AG08395 (cell line): Measurements from ENCODE around the gene RBBP8NL.
"Not testable (repeated sequence)": the region's sequence is repeated elsewhere in the genome, so short reads cannot be mapped to it uniquely, and the experiment has no call there.

Source experiments
- DNase-seq: peaks from one replicate; pipeline ENCODE4 v3.0.0; 2012; ENCODE audit warnings: mixed read lengths, low spot score

The RBBP8NL gene

GRCh38 chr20:62374331-62375152, 52.8 kb downstream of the RBBP8NL start:
- DNase-seq: no peak

DNA sequence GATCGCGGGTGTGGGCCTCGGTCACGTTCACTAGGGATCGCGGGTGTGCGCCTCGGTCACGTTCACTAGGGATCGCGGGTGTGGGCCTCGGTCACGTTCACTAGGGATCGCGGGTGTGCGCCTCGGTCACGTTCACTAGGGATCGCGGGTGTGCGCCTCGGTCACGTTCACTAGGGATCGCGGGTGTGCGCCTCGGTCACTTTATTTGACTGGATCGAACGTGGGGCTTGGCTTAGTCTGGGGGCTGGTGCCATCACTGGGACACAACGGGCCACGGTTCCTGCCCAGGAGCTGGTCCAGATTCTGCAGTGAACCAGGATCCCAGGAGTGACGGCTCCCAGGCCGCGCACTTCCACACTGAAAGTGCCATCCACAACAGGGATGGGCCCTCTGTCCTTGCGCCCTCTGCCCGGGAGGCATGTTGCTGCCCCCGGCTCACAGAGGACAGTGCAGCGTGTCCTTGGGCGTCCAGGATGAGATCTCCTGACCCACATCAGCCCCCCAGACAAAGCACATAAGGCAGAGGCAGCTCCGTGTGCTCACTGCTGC, 53.6 kb downstream of the RBBP8NL start:
- not testable (repeated sequence) for DNase-seq

- DNase-seq: no peak
Measured at GRCh38 chr20:62372042-62372993, 55.0 kb downstream of the RBBP8NL start.

DNA sequence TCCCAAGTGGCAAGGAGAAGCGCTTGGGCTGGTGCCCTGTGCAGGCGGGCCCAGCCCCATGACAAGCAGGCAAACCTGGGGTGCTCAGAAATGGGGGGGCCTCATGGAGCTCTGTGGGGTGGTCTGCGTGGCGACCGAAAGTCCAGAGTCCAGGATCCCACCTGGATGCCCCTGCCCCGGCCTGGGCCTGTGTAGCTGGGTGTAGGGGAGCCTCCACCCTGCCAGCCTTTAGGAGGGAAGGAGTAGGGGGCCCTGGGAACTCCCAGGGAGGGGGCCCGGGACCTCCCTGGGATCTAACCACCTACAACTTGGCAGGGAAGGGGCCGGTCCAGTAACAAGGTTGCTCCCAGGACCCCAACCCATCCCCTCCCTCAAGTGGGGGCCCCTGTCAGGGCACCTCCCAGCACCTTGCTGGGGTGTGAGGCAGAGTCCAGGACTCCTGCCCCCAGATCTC, 55.7 kb downstream of the RBBP8NL start:
- DNase-seq: no peak

DNA sequence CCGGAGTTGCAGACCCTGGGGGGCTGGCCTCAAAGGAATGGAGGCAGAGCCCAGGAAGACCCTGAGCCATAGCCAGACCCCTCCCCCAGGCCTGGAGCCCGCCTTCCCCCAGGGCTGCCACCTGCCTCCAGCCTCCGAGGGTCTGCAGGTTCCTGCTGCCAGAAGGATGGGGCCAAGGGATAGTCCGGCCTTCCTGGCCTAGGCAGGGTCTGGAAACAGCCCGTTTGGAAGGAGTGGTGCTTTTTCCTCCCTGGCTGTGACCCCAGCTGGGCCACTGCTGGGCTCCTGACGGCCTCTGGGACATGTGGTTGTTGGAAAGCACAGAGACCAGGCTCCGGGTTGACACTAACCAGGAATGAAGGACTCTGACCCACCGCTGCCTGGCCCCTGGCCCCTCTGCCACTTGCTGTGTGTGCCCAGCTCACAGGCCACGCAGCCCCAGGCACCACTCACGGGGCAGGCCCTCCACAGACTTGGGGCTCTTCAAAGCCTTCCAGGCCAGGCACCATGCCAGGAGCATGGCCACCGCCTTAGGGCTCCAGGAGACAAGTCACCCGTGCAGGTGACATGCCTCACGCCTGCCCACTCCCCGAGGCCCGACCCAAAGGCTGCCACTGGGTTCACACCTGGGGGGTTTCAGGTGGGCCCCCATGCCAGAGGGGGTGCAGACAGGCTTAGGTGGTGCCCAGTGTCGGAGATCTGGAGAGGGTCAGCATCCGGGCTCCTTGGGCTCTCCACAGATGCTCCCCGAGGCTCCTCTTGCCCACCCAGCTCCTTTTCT, 56.3 kb downstream of the RBBP8NL start:
- no peak for DNase-seq

DNA sequence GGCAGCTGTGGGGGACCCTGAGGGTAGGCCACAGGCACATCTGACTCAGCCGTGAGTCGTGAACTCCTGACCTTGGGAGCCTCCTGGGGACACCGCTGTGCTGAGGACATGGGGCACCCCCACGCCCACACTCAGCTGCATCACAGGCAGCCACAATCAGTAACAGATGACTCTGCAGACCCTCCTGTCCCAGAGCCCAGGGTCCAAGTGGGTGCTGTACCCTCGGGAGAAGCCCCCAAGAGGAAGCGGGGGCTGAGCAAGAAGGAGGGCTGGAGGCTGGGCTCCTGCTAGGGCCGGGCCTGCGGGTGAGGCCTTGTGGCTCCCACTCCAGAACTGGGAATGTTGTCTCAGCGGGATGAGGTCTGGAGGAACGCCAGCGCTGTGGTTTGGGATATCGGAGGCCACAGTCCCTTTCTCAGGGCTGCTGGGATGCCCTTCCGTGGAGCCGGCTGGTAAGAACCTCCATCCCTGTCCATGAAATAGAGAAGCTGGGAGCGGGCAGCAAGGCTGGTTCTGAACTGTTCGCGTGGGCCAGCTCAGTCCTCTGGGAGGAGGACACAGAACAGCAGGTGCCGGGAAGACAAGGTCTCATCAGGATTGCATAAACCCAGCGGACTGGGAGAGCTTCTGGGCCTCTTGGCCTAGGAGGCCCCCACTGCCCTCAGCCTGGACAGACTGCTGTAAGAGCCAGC, 57.1 kb downstream of the RBBP8NL start:
- peak; percentile 87 for DNase-seq

- DNase-seq: no peak
Measured at GRCh38 chr20:62369815-62370114, 57.6 kb downstream of the RBBP8NL start.

DNA sequence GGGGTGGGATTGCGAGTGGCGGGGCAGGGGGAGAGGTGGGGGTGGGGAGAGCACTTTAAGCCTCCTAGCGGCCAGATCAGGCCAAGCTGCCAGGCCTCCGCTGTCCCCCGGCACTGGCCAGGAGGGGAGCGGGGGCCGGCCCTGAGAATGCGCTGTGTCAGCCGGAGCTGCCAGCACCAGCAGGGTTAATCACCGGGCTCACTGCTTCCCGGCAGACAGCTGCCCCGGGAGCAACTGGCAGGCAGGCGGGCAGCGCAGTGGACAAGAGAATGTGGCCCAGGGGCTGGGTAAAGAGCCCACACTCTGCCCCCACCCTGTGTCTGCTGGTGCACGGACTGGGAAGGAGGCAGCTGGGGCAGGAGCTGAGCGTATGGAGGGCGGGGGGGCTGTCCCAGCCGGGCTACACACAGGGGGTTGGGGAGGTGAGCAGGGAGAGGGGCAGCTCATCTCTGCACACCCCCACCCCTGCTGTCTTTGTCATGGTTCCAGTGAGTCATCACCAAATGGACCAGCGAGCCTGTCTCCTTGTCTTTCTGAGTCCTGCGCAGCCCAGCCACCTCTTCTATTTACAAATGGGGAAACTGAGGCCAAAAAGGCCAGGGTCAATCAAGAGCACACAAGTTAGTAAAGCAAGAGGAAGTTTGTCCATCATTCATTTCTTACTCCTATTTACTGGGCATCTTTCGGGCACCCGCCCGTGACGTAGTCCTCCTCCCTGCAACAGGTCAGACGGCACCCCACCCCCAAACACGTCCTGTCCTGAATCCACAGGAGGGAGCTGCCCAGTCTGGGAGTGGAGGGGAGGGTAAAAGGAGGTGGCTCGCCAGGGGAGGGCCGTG, 58.1 kb downstream of the RBBP8NL start:
- DNase-seq: peak; percentile 61

DNA sequence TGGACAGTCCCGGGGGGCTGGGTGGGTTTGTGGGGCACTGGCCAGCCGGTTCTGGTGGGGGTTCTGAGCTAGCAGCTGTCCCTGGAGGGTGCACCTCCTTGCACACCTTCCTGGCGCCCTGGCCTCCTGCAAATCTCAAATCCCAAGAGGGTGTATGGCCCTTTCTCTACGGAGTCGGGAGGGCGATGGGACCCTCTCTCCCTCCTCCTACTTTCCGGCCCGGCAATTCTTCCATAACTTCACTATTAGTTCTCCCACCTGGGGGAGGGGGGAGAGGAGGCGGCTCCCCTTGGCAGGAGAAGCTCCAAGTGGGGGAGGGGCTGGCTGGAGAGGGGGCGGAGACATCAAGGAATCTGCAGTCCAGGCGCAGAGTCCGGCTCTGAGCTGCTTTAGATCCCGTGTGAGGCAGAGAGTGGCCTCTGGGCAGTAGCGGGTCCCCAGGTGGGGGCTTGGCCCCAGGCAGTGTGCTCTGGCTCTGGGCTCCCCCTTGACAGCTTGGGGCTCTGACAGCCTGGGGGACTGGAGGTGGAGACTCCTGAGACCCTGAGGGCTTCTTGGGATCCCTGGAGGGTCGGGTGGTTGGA, 58.9 kb downstream of the RBBP8NL start:
- no peak for DNase-seq

DNA sequence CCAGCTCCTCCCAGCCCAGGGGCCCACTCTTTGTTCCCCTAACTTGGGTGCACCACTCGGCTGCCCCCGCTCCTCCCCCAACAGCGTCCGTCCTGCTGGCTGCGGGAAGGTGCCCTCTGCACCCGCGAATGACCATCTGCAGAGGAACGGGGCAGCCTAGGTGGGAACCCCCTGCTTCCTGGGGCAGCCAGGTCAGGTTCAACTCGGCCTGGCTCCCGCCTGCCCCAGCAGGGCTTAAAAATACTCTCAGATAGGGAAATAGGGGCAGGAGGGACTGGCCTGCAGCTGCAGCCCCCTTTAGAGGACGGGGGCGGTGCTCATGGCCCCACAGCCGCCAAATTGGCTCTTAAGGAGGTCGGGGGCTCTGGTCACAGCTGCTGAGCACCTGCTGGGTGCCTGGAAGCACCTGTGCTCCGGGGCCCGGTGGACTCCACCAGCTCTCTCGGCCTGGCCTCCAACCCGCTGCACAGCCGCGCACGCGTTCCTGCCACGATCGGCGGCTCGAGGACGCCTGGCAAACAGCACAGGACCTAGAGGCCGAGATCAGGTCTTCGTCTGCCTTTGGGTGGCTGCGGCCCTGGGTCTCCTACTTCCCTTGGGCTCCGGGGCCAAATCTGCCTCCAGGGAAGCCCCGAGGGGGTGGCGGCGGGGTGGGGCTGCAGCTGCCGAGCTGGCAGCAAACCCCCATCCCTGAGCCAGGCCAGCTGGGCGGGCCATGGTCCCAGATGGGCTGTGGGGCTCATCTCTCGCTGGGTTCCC, 59.5 kb downstream of the RBBP8NL start:
- no peak for DNase-seq

DNA sequence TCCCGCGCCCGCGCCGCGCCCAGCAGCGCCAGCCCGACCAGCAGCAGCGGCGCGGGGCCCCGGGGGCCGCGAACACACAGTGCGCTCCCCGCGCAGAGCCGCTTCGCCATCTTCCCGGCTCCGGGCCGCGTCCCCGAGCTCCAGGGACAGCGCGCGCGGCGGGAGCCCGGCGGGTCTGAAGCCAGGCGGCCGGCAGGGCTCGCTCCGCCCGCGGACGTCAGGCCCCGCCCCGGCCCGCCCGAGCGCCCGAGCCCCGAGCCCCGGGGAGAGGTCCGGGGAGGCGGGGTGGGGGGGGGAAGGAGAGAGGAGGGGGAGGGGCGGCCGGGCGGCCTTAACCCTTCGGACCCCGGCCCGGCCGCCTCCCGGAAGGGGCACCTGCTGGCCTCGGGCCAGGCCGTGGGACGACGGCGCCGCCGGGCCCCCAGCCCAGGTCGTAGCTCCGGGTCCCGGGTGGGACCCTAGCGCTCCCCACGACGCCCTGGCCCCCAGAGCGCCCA, 60.2 kb downstream of the RBBP8NL start, which contains the start of gene LAMA5:
Gene LAMA5 (minus strand): TSS at position 177 of the 497 bp plus-strand sequence. CDS start 67 bp downstream, at position 110.
- peak; percentile 68 for DNase-seq

- no peak for DNase-seq
Measured at GRCh38 chr20:62366370-62367135, 60.8 kb downstream of the RBBP8NL start.

GRCh38 chr20:62365814-62366369, 61.4 kb downstream of the RBBP8NL start:
- no peak for DNase-seq

- DNase-seq: no peak
Measured at GRCh38 chr20:62364911-62365736, 62.2 kb downstream of the RBBP8NL start.

DNA sequence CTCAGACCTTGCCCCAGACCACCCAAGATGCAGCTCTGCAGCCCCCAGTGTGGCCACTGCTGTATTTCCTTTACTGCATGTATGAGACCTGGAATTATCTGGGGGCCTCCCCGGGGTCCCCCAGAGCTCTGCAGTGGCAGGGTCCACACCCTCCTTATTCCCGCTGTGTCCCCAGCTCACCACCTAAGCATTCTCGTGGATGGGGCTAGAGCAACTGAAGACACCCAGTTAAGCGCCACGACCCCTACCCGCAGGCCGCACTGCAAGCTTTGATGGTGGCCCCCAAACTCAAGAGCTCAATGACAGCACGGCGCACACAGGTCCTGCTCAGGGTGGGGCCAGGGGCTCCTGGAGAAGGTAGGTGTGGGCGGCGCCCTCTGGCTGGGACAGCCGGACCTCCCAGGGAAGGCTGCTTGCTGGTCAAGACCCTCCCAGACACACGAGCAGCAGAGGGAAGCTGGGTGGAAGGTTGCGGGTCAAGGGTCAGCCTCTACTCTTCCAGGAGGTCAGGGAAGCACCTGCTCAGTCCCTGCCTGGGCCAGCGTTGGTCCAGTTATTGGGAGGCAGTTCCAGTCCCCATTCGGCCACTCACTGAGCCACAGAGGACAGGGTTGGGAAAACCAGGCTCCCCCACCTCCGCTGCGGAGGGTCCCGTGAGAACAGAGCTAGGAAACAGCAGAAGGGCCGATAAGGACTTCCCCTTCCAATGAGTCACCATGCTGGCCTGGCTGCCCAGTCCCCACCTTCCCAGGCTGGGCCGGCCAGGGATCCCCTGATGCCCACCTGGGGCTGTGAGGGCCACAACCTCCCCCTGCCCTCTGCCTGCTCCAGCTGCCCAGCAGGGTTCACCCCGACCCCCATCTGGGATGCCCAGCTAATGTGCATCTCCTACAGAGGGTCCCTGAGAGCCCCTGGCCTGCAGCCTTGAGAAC, 63.2 kb downstream of the RBBP8NL start:
- no peak for DNase-seq
